GM21515 (cell line): ENCODE results near the gene ANKRD1.
"Not testable (repeated sequence)": the region's sequence is repeated elsewhere in the genome, so short reads cannot be mapped to it uniquely, and the experiment has no call there.

Experiments
- ATAC-seq: cut with Tn5 transposase; IDR thresholded peaks from one replicate; pipeline ENCODE4 v1.9.1; 2021; ENCODE audit not compliant: unreplicated experiment

The ANKRD1 gene

DNA sequence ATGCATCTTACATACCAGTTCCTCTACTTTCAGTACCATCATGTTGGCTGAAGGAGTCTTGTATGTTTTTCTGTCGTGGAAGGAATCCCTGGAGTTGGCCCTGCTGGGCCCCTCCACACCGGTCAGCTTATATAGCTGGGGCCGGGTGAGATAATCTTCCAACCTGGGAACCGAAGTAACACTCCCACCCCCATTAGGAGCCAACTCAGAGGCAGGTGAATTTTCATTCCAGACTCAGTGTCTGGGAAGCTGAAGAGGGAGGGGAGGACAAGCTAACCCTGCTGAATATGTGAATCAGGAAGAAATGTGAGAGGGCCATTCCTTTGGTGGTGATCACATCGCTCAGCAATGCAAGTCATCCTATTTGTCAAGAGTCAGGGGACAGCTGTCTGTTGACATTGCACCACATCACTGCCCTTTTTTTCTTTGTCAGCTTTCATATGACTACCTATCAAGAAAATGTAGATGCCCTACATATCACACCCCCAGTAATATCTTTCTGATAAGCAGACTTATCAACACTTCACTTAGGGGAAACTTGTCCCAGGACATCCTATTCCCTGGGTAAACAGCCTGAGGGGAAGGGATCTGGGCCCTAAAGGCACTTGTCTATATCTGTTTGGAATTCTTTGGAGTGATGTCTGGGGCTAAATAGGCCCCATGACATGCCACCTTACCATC is at the start of gene ANKRD1:
Gene ANKRD1 (minus strand): TSS at position 102 of the 681 bp plus-strand sequence. CDS start 60 bp downstream, at position 42.
- no peak for ATAC-seq

DNA sequence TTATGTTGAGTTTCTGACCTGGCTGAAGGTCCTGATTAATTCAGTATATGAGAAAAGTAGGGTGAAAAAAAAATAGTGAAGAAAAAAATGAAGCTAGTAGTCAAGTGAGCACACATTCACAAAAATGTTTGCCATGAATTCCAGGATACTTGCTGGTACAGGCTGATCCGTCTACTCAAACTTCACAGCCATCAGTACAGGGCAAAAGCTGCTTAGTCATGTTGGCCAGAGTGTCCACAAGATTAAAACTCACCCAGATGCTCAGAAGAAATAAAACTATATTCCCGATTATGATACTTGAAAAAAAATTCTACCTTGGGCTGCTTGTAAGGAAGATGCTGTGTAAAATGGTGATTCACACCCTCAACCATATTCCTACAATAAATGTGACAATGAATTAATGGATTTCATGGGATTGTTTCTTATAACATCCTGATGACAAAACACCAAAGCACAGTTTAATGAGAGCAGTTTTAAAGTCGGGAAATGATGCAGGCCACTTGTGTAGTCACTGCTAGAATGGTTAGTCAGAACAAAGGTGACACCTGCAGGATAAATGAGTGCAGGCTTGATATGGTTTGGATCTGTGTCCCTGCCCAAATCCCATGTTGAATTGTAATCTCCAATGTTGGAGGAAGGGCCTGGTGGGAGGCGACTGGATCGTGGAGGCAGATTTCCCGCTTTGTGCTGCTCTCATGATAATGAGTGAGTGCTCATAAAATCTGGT is 49.2 kb upstream of the ANKRD1 start:
- no peak for ATAC-seq

DNA sequence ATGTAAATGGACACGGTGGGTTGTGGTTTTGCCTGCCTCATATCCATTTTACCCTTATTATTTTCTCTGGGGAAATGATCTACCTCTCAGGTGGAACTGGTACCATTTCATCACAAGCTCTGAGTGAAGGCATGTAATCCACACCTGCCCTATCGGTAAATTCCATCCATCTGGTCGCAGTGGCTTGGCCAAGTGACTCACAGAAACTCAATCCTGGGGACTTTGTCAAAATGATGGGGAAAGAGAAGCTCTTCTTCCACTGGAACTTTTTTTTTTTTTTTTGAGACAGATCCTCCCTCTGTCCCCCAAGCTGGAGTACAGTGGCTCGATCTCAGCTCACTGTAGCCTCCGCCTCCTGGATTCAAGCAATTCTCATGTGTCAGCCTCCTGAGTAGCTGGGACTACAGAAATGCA is 48.2 kb upstream of the ANKRD1 start:
- ATAC-seq, result no peak

DNA sequence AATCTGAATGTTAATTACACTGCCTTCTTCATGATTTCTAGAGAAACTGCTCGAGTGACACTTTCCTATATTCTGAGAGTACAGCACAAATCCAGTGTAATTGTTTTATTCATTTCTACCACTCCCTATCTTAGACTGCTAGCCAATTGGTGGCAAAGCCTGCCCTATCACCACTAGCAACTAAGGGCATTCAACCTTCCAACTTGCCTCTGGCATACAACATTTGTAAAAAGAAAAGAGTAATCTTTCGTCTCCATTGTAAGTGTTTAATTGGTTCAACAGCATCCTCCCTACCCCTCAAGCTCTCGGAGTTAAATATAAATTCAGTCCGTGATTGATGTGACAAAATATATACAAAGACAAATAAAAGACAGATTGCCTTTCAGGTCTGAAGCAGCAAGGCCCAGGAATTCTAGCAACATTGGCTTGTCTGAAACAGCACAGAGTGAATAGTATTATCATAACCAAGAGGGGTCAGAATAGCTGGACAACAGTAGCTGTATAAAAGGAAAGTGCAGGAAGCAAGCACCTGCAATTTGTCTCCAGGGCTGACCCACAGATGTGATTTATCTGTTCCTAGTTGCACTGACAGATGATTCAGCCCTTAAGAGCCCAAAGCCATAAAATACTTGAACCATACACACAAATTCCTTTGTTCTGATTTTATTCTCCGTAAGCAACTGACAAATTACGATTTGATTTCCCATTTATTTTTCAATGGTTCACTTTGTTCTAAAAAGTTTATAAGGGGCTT is 47.6 kb upstream of the ANKRD1 start:
- ATAC-seq, result no peak

DNA sequence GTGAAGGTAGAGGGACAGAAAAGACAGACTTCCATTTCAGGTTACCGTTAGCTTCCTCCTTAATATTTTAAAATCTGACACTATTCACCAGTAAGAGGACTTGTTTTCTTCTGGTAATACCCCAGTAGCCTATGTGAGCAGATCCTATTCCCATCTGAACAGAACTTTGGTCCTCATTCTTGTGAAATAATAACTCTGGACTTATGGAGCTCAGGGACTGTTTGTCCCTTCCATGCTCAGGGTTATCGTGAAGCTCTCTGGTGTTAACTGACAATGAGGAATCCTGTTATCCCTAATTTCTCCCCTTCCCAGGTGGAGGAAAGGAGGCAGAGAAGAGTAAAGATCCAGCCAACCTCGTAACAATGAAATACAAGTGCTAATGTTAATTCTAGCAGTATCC is 47.0 kb upstream of the ANKRD1 start:
- ATAC-seq, result no peak

DNA sequence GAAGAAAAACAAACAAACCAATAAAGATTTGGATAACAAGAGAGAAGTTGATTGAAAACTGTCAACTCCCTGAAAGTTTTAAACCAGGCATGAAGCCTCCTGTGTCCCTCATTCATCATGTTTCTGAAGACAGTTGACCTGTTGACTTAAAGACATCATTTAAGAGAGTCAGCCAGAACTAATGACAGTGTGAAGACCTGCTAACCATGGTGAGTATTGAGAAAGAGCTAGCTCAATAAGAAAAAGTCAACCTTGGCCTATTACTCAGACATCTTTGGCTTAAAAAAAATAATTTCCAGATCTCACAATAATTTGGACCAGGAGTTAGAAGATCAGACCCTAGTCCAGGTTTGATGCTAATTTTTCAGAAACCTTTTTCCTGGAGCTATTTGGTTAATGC is 45.3 kb upstream of the ANKRD1 start:
- ATAC-seq, result no peak

DNA sequence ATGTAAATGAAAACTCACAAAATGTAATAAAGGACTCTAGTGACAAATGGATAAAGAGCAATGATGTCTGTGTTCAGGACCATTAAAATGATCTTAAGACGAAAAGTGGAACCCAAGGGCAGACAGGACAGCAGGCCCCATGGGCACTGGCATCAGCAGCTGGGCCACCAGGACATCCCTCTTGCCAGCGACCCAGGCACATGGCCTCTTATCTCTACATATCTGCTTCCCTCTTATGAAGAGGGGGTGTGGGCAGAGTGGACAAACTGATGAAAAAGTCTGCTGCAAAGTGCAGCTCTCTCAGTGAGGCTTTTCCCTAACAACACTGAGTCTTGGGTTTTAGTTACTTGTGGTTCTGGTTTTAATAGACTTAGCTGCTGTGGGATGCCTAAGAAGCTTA is 44.8 kb upstream of the ANKRD1 start:
- no peak for ATAC-seq

DNA sequence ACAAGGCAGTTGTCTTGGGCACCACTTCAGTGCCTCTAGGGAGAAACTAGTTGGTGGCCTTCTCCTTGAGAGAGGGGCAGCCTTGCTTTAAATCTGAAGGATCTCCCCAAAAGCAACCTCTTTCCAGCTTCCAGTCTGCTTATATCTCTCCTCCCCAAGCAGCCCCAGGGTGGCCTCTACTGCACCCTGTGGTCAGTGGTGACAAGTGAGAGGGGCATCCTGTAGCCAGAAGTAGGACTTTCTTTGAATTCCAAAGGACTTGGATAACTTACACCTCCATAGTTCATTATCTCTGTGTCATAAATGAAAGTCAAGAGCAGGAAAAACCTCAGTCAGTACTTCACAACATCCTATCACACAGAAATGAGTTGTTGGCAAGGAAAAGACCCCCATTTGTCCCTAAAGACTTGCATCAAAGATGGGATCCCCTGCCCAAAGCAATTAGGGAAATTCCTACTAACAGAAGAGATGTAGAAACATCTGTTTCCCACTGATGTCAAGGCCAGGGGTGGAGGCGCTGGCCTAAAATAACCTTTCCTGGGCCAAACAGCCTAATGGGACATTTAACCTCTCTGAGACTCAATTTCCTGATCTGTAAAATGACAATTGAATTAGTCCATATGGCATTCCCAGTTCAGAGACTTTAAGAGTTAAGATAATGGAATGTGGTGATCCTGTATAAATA is 44.0 kb upstream of the ANKRD1 start:
- ATAC-seq, result no peak

DNA sequence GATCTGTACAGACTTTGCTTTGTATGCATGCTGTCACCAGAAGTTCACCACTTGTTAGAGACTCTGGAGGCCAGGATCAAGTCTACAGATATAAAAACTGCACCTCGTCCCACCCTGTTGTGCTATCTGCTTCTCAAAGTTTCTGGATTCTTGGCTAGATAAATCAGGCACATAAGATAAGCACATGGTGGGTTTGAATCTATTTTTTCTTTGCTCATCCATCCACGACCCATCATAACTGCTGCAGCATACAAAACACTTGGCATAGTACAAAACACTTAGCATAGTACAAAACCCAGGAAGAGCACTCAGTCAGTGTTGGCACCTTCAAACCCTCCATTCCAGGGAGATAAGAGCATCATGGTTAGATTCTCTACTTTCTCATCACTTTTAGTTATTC is 42.4 kb upstream of the ANKRD1 start:
- ATAC-seq, result no peak

DNA sequence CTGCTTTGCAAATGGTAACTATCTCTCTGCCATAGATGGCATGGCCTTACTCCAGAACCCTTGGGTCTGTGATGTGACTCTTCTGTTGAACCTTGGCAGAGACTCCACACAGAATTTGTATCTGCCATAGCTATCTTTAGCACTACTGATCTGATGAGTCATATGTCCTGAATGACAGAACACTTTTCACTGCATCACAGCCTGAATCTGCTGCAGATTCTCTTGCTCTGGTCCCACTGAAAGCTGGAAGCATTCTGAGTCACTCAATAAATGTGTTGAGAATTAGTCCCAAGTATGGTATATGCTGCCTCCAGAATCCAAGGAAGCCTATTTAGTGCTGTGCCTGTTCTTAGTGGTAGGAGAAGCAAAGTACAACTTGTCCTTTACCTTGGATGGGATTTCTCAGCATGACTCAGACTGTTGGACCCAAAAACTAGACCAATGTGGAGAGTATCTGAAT is 39.5 kb upstream of the ANKRD1 start:
- ATAC-seq, result no peak

DNA sequence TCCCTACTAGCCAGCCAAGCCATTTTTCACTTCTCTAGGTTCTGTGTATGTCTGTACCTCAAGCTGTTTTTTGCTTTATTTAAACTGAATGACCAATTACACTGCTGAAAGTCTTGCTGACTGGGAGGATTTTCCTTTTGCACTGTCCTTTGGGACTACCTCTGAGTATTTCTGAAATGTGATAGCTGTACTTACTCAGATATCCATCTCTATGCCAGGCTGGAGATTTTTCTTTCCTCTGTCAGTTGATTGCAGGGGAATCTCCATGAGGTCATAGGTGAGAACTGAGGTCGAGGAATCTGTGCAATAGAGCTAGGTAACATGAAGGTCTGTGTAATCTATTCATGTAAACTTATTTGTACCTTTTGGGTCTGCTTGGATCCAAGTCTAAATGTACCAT is 38.9 kb upstream of the ANKRD1 start:
- ATAC-seq, result no peak

DNA sequence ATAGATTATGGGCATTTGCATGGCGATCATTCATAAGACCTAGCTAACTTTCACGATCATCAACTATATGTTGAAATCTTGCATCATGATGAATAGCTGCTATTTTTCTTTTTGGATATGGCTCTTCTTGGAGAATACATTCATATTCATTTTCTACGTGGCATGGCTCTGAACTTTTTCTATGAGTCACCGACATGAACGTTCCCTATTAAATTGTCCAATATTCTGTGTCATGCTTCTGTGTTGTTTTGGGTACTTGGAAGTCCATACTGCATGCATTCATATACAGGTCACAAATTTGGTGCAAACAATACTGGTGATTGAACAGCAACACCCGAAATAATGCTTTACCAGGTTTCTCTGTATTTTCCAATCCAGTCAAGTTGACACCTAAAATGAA is 37.9 kb upstream of the ANKRD1 start:
- ATAC-seq, result no peak

DNA sequence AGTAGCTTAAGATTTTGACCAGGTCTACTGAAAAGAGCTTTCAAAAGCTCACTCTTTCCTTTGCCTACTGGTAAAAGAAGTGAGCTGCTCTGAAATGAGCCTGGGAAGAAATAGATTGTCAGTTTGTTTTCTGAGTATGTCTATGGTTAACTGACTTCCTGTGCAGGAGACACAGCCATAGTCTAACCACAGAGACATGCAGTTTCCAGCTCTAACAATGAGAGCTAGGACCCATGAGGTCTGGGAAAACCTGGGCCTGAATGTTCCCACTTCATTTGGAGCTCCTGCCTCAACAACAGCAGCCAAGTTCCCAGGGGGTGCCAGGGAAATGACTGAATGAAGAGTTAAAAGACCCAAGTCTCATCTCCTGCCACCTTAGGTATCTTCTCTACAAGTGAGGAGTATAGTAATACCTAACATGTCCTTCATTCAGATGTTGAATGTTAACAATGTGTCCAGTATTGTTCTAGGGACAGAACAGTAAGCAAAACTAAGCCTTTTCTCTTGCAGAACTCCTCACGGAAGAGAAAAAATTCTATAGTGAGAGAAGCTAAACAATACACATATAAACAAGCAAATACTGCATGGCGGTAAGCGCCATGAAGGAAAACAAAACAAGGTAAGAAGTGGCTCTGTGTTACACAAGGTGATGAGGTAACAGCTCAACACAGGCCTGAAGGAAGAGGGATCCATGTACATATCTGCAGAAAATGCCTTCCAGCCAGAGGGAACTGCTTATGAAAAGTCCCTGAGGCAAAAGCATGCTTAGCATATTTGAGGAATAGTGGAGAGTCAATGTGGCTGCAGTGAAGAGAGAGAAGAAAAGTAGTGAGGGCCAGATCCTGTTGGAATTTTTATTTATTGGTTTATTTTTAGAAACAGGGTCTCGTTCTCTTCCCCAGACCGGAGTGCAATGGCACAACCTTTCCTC is 26.4 kb upstream of the ANKRD1 start:
- peak; percentile 64 for ATAC-seq

DNA sequence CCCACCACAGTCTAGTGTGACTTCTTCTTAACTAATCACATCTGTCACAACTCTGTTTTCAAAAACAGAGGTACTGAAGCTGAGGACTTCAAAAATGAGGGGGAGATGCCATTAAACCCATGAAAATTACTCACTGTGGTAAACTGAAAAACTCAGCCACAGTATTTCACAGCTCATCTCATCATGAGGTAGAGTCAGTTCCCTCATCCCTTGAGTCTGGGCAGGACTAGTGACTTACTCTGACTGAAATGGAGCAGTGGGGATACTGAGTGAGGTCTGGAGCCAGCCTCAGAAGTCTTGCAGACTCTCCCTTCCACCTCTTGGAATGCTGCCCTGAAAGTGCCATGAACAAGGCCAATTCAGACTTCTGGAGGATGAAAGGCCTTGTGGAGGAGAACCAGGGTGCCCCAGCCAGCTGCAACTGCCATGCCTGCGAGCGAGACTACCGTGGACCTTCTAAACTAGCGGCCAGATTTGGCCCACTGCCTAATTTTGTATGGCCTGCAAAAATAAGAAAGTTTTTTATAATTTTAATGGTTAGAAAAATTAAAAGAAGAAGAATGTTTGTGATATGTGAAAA is 24.7 kb upstream of the ANKRD1 start:
- no peak for ATAC-seq

DNA sequence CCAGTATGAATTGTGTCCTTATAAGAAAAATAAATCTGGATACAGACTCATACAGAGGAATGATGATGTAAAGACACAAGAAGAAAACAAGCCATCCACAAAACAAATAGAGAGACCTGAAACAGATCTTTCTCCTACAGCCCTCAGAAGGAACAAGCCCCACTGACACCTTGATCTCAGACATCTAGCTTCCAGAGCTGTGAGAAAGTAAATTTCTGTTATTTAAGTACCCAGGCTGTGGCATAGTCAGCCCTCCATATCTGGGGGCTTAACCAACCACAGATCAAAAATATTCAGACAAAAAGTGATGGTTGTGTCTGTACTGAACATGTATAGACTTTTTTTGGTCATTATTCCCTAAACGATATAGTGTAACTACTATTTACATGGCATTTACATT is 23.9 kb upstream of the ANKRD1 start:
- no peak for ATAC-seq

DNA sequence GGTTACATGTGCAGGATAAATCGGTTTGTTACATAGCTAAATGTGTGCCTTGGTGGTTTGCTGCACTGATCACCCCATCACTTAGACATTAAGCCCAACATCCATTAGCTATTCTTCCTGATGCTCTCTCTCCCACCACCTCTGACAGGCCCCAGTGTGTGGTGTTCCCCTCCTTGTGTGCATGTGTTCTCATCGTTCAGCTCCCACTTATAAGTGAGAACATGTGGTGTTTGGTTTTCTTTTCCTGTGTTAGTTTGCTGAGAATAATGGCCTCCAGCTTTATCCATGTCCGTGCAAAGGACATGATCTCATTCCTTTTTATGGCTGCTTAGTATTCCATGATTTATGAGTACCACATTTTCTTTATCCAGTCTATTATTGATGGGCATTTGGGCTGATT is 22.1 kb upstream of the ANKRD1 start:
- not testable (repeated sequence) for ATAC-seq

DNA sequence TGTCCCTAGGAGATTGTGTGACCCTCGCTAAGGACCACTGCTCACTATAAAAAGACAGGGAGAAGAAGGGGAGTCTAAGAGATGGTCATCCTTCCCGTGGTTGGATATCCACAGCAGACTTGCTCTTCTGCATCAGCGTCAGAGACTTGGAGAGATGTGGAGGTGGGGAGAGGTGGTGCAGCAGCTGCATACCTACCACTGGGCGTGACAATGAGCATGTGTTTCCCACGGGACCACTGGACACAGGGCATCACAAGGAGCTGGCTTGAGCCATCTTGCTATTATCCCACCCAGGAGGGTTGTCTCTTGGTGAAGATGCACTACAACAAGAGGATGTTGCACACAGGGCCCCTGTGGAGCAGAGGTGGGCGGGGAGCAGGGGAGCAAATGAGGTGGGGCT is 18.8 kb upstream of the ANKRD1 start:
- no peak for ATAC-seq

DNA sequence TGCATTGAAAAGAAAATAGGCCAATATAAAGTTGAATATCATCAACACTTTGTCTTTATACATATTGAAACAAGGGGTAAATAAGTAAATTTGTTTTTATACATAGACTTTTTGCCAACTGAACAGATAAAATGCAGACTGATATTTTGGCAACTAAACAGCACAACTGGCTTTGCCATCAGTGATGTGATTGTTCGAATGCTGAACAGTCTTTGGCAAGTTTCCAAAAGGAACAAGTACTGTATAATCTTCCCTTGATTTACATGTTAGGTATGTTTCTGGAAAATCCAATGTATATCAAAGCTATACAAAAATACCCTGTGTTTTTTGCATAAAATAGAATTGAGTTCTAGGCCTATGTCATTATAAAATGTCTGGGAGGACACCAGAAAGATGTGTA is 18.2 kb upstream of the ANKRD1 start:
- no peak for ATAC-seq

DNA sequence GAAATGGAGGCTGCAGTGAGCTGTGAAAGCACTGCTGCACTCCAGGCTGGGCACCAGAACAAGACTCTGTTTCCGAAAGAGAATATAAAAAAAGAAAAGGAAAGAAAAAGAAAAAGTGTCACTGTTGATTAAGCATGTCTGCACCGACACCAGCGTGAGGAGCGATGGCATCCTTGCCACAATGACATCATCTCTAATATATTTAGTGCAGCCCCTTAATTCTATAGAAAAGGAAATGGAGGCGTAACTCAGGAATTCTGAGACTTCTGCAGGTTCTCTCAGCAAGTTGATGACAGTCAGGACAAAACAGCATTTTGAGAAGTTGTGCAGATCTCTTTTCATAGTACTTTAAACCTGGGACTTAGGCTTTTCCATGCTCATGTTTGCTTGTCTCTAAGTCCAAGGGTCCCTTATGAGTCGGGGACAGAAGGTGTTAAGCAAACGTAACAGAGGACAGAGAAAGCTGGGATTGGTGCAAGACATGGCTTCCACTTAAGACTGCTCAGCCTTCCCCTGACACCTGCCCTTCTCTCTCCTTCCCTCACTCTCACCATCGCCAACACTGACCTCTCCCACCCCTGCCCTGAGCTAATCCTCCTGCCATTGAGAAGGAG is 16.9 kb upstream of the ANKRD1 start:
- ATAC-seq, result no peak

DNA sequence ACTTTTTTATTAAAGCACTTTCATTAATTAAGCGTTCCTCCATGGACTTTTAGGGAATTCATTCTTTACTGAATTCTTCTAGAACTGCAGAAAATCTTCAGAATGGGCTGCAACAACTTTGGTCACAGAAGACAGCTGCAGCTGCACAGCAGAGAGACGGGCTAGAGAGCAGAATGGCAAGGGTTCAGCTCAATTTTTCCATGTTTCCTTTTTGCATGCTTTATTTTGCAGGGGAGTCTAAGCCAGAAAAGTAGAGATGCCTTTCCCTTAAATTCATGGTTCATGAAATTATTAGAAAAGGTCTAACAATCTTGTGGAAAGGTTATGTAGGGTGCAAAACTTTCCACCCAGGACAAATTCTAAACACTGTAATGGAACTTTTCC is 15.4 kb upstream of the ANKRD1 start:
- ATAC-seq, result no peak
